ENCODE data around the gene KRTAP19-2.
"Not testable (repeated sequence)": the region's sequence is repeated elsewhere in the genome, so short reads cannot be mapped to it uniquely, and the experiment has no call there.

KRTAP19-2 gene

GRCh38 chr21:30487336-30487735 lies at the start of gene KRTAP19-2:
Gene KRTAP19-2 (minus strand): TSS chr21:30487436. CDS start chr21:30487348, 88 bp downstream.
- Mint-ChIP-seq H3K9me3 (peaks cover 16% of the 10 kb centered on the region), H3K27me3 (no peaks in the 10 kb centered on the region), H3K4me3 (no peak within 1 kb of the TSS), H3K4me1 (no peaks in the 10 kb centered on the region), H3K27ac (ENCODE audit: low read depth) (no peak within 1 kb of the TSS), H3K36me3 (ENCODE audit: insufficient read depth) (no peaks in the 10 kb centered on the region)
- ATAC-seq (replicated peaks; ENCODE audit: extremely low read depth, poor library complexity, severe bottlenecking): no peak
- DNase-seq (ENCODE audit: low spot score in 2 of 2): no peak

GRCh38 chr21:30518876-30519275 lies 31.6 kb upstream of the KRTAP19-2 start:
- ATAC-seq (replicated peaks; ENCODE audit: extremely low read depth, poor library complexity, severe bottlenecking): no peak
- Mint-ChIP-seq H3K36me3 (ENCODE audit: insufficient read depth) (no peaks in the 10 kb centered on the region), H3K27ac (ENCODE audit: low read depth) (no peak overlapping the region), H3K27me3 (no peaks in the 10 kb centered on the region), H3K4me3 (no peak overlapping the region), H3K4me1 (no peaks in the 10 kb centered on the region), H3K9me3 (peaks cover 11% of the 10 kb centered on the region)
- DNase-seq (ENCODE audit: low spot score in 2 of 2): no peak

GRCh38 chr21:30515681-30516080 lies 28.4 kb upstream of the KRTAP19-2 start:
- Mint-ChIP-seq H3K4me3 (no peak overlapping the region), H3K27ac (ENCODE audit: low read depth) (no peak overlapping the region), H3K36me3 (ENCODE audit: insufficient read depth) (no peaks in the 10 kb centered on the region), H3K4me1 (no peaks in the 10 kb centered on the region), H3K9me3 (peaks cover 11% of the 10 kb centered on the region), H3K27me3 (no peaks in the 10 kb centered on the region)
- no peak for ATAC-seq (replicated peaks; ENCODE audit: extremely low read depth, poor library complexity, severe bottlenecking)
- DNase-seq (ENCODE audit: low spot score in 2 of 2): no peak

- not testable (repeated sequence) for H3K9me3 Mint-ChIP-seq; H3K4me1 Mint-ChIP-seq; H3K36me3 Mint-ChIP-seq (ENCODE audit: insufficient read depth); H3K4me3 Mint-ChIP-seq; H3K27me3 Mint-ChIP-seq; H3K27ac Mint-ChIP-seq (ENCODE audit: low read depth); ATAC-seq (replicated peaks; ENCODE audit: extremely low read depth, poor library complexity, severe bottlenecking); DNase-seq (ENCODE audit: low spot score in 2 of 2)
Observed at GRCh38 chr21:30505621-30506205, 18.5 kb upstream of the KRTAP19-2 start.

GRCh38 chr21:30502041-30502440 lies 14.8 kb upstream of the KRTAP19-2 start, which contains the start of gene KRTAP19-5:
Gene KRTAP19-5 (minus strand): TSS chr21:30502141. CDS start chr21:30502090, 51 bp downstream.
- Mint-ChIP-seq H3K27me3 (no peaks in the 10 kb centered on the region), H3K9me3 (peaks cover 4% of the 10 kb centered on the region), H3K27ac (ENCODE audit: low read depth) (no peak within 1 kb of the TSS), H3K4me3 (no peak within 1 kb of the TSS), H3K4me1 (no peaks in the 10 kb centered on the region), H3K36me3 (ENCODE audit: insufficient read depth) (no peaks in the 10 kb centered on the region)
- no peak for ATAC-seq (replicated peaks; ENCODE audit: extremely low read depth, poor library complexity, severe bottlenecking)
- DNase-seq (ENCODE audit: low spot score in 2 of 2): no peak

GRCh38 chr21:30497065-30497464 lies 9.8 kb upstream of the KRTAP19-2 start, which contains the start of gene KRTAP19-4:
Gene KRTAP19-4 (minus strand): TSS chr21:30497165. CDS start chr21:30497110, 55 bp downstream.
- Mint-ChIP-seq H3K27me3 (no peaks in the 10 kb centered on the region), H3K27ac (ENCODE audit: low read depth) (no peak within 1 kb of the TSS), H3K36me3 (ENCODE audit: insufficient read depth) (no peaks in the 10 kb centered on the region), H3K9me3 (peaks cover 4% of the 10 kb centered on the region), H3K4me3 (no peak within 1 kb of the TSS), H3K4me1 (no peaks in the 10 kb centered on the region)
- no peak for ATAC-seq (replicated peaks; ENCODE audit: extremely low read depth, poor library complexity, severe bottlenecking)
- DNase-seq (ENCODE audit: low spot score in 2 of 2): no peak

- ATAC-seq (replicated peaks; ENCODE audit: extremely low read depth, poor library complexity, severe bottlenecking) (no peak), DNase-seq (ENCODE audit: low spot score in 2 of 2) (no peak)
- no peaks in the 10 kb centered on the region for H3K27me3 Mint-ChIP-seq
- H3K27ac Mint-ChIP-seq (ENCODE audit: low read depth): no peak within 1 kb of the TSS
- peaks cover 11% of the 10 kb centered on the region for H3K9me3 Mint-ChIP-seq
- H3K36me3 Mint-ChIP-seq (ENCODE audit: insufficient read depth): no peaks in the 10 kb centered on the region
- H3K4me3 Mint-ChIP-seq: no peak within 1 kb of the TSS
- H3K4me1 Mint-ChIP-seq: no peaks in the 10 kb centered on the region
Observed at GRCh38 chr21:30491963-30492428, 4.8 kb upstream of the KRTAP19-2 start, which contains the start of gene KRTAP19-3. Gene KRTAP19-3 (minus strand): TSS chr21:30492013. CDS start chr21:30491957, 56 bp downstream.

GRCh38 chr21:30486180-30486579 lies 1.1 kb downstream of the KRTAP19-2 start:
- Mint-ChIP-seq H3K9me3 (peaks cover 16% of the 10 kb centered on the region), H3K27me3 (no peaks in the 10 kb centered on the region), H3K36me3 (ENCODE audit: insufficient read depth) (no peaks in the 10 kb centered on the region), H3K27ac (ENCODE audit: low read depth) (no peak overlapping the region), H3K4me1 (no peaks in the 10 kb centered on the region), H3K4me3 (no peak overlapping the region)
- ATAC-seq (replicated peaks; ENCODE audit: extremely low read depth, poor library complexity, severe bottlenecking) (no peak), DNase-seq (ENCODE audit: low spot score in 2 of 2) (no peak)

- no peak for ATAC-seq (replicated peaks; ENCODE audit: extremely low read depth, poor library complexity, severe bottlenecking)
Observed at GRCh38 chr21:30482130-30482529, 5.1 kb downstream of the KRTAP19-2 start.

GRCh38 chr21:30480145-30480544 lies 7.1 kb downstream of the KRTAP19-2 start, which contains the start of gene KRTAP19-1:
Gene KRTAP19-1 (minus strand): TSS chr21:30480367. CDS start chr21:30480317, 50 bp downstream.
- H3K27me3 Mint-ChIP-seq: no peaks in the 10 kb centered on the region
- no peak within 1 kb of the TSS for H3K27ac Mint-ChIP-seq (ENCODE audit: low read depth)
- no peak within 1 kb of the TSS for H3K4me3 Mint-ChIP-seq
- no peaks in the 10 kb centered on the region for H3K4me1 Mint-ChIP-seq
- H3K9me3 Mint-ChIP-seq: no peaks in the 10 kb centered on the region
- no peaks in the 10 kb centered on the region for H3K36me3 Mint-ChIP-seq (ENCODE audit: insufficient read depth)
- DNase-seq (ENCODE audit: low spot score in 2 of 2): no peak
- ATAC-seq (replicated peaks; ENCODE audit: extremely low read depth, poor library complexity, severe bottlenecking): no peak

More at GRCh38 chr21:30482130-30482529, 5.1 kb downstream of the KRTAP19-2 start:
- H3K4me1 Mint-ChIP-seq: no peaks in the 10 kb centered on the region
- H3K9me3 Mint-ChIP-seq: peaks cover 6% of the 10 kb centered on the region
- DNase-seq (ENCODE audit: low spot score in 2 of 2): no peak
- no peak overlapping the region for H3K4me3 Mint-ChIP-seq
- H3K27me3 Mint-ChIP-seq: no peaks in the 10 kb centered on the region
- no peak overlapping the region for H3K27ac Mint-ChIP-seq (ENCODE audit: low read depth)
- no peaks in the 10 kb centered on the region for H3K36me3 Mint-ChIP-seq (ENCODE audit: insufficient read depth)

GRCh38 chr21:30479259-30479658 lies 8.0 kb downstream of the KRTAP19-2 start:
- Mint-ChIP-seq H3K4me1 (no peaks in the 10 kb centered on the region), H3K9me3 (no peaks in the 10 kb centered on the region)
- no peak for ATAC-seq (replicated peaks; ENCODE audit: extremely low read depth, poor library complexity, severe bottlenecking)

GRCh38 chr21:30478004-30478403 lies 9.2 kb downstream of the KRTAP19-2 start:
- ATAC-seq (replicated peaks; ENCODE audit: extremely low read depth, poor library complexity, severe bottlenecking) (no peak), DNase-seq (ENCODE audit: low spot score in 2 of 2) (no peak)
- Mint-ChIP-seq H3K27me3 (no peaks in the 10 kb centered on the region), H3K9me3 (no peaks in the 10 kb centered on the region), H3K36me3 (ENCODE audit: insufficient read depth) (no peaks in the 10 kb centered on the region), H3K4me3 (no peak overlapping the region), H3K27ac (ENCODE audit: low read depth) (no peak overlapping the region), H3K4me1 (no peaks in the 10 kb centered on the region)

More at GRCh38 chr21:30479259-30479658, 8.0 kb downstream of the KRTAP19-2 start:
- DNase-seq (ENCODE audit: low spot score in 2 of 2): no peak
- no peak overlapping the region for H3K27ac Mint-ChIP-seq (ENCODE audit: low read depth)
- no peaks in the 10 kb centered on the region for H3K36me3 Mint-ChIP-seq (ENCODE audit: insufficient read depth)
- no peaks in the 10 kb centered on the region for H3K27me3 Mint-ChIP-seq
- no peak overlapping the region for H3K4me3 Mint-ChIP-seq

Data from central memory CD8-positive, alpha-beta T cell (primary cell).